Skeletal muscle tissue (tissue), 4 donors: Measurements from ENCODE around the gene MC1R. TPM values are rescaled to one million over a fixed set of nuclear protein-coding genes. Genes with fewer than 3 reads are reported as not detected.

Source experiments
- H3K27ac ChIP-seq: one replicate; pipeline ENCODE4 v1.7.0; 2013; ENCODE audit warnings: mild to moderate bottlenecking, low read depth, low read length, inconsistent platforms
- H3K27me3 ChIP-seq, 3 donors: one replicate each; pipeline ENCODE4 v1.7.0; 2013; ENCODE audit warnings: low read length in 3 of 3; ENCODE audit not compliant: control insufficient read depth in 3 of 3, insufficient read depth in 3 of 3
- H3K36me3 ChIP-seq, 3 donors: one replicate each; pipeline ENCODE4 v1.7.0; 2013; ENCODE audit warnings: low read length in 3 of 3; ENCODE audit not compliant: control insufficient read depth in 3 of 3, insufficient read depth in 3 of 3
- H3K4me1 ChIP-seq, 3 donors: one replicate each; pipeline ENCODE4 v1.7.0; 2013; ENCODE audit warnings: low read length in 3 of 3, mild to moderate bottlenecking in 3 of 3; ENCODE audit not compliant: control insufficient read depth in 3 of 3, insufficient read depth in 3 of 3
- H3K4me3 ChIP-seq, 3 donors: one replicate each; pipeline ENCODE4 v1.7.0; 2013; ENCODE audit warnings: low read length in 3 of 3
- H3K9ac ChIP-seq, 3 donors: one replicate each; pipeline ENCODE4 v1.7.0; 2013; ENCODE audit warnings: low read length in 3 of 3, mild to moderate bottlenecking in 3 of 3, moderate library complexity in 2 of 3, low read depth in 1 of 3
- H3K9me3 ChIP-seq, 3 donors: one replicate each; pipeline ENCODE4 v1.7.0; 2013; ENCODE audit warnings: low read length in 3 of 3; ENCODE audit not compliant: control insufficient read depth in 3 of 3
- total RNA-seq: library from RNA; depleted of rRNA; stranded (reverse); fragments of >200 nt; gene quantifications from one replicate; pipeline ENCODE4 v1.2.3, GENCODE V29; 2014
- donor health status: Osteomylitis.

MC1R gene
- total RNA-seq, 1 donor from 2014 or later = 0.52 TPM

GRCh38 chr16:89921702-89922476, 3.2 kb downstream of the MC1R start:
- peaks cover 28 to 51% (median 29%) of the 10 kb centered on the region in 3 donors for H3K4me1 ChIP-seq
- H3K27ac ChIP-seq = peak overlapping the region; percentile 90
- H3K27me3 ChIP-seq = peaks cover 14 to 70% (median 59%) of the 10 kb centered on the region in 3 donors
- no peaks in the 10 kb centered on the region for H3K9me3 ChIP-seq
- peak overlapping the region in 2 of 3 donors; percentile 33 to 53 for H3K9ac ChIP-seq
- no peaks in the 10 kb centered on the region for H3K36me3 ChIP-seq
- H3K4me3 ChIP-seq = peak overlapping the region; percentile 41 to 62 (median 58)

DNA sequence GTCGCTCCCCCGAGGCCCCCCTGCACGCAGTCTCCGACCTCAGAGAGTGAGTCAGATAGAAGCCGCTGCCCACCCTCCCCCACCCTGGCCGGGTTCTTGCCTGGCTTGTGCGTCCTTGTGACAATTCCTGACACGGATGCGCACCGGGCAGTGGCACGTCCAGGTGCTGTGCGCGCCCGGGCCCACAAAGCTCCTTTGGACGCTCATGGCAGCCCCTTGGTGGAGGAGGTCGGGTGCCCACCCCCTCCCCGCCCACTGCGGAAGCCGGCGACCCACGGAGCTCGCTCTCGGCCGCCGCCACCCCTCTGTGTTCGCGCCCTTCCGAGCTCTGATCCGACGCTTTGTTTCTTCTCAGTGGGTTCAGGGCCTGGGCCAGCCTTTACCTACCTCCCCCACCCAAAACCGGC, 3.8 kb downstream of the MC1R start:
- peak overlapping the region; percentile 58 to 71 (median 62) for H3K4me3 ChIP-seq

GRCh38 chr16:89922884-89923639, 4.4 kb downstream of the MC1R start, which contains the start of gene TUBB3:
Gene TUBB3, plus strand, starts transcription at chr16:89923342. Its CDS starts 60 bp downstream, at chr16:89923402.
- Histone ChIP-seq H3K4me1 (peaks cover 22 to 45% (median 23%) of the 10 kb centered on the region in 3 donors), H3K36me3 (no peaks in the 10 kb centered on the region), H3K9ac (peak within 1 kb of the TSS; percentile 8 to 73 (median 70)), H3K27me3 (peaks cover 14 to 68% (median 61%) of the 10 kb centered on the region in 3 donors), H3K4me3 (peak within 1 kb of the TSS; percentile 58 to 71 (median 62)), H3K9me3 (no peaks in the 10 kb centered on the region), H3K27ac (peak within 1 kb of the TSS; percentile 90)

More for the DNA sequence above, 3.8 kb downstream of the MC1R start:
- peak overlapping the region; percentile 8 to 73 (median 70) for H3K9ac ChIP-seq
- H3K27ac ChIP-seq = peak overlapping the region; percentile 90
- H3K4me1 ChIP-seq = peaks cover 28 to 51% (median 29%) of the 10 kb centered on the region in 3 donors
- H3K36me3 ChIP-seq = no peaks in the 10 kb centered on the region
- H3K9me3 ChIP-seq = no peaks in the 10 kb centered on the region
- H3K27me3 ChIP-seq = peaks cover 14 to 70% (median 59%) of the 10 kb centered on the region in 3 donors

GRCh38 chr16:89923640-89924296, 5.1 kb downstream of the MC1R start:
- Histone ChIP-seq H3K27ac (no peak overlapping the region), H3K9ac (no peak overlapping the region)

DNA sequence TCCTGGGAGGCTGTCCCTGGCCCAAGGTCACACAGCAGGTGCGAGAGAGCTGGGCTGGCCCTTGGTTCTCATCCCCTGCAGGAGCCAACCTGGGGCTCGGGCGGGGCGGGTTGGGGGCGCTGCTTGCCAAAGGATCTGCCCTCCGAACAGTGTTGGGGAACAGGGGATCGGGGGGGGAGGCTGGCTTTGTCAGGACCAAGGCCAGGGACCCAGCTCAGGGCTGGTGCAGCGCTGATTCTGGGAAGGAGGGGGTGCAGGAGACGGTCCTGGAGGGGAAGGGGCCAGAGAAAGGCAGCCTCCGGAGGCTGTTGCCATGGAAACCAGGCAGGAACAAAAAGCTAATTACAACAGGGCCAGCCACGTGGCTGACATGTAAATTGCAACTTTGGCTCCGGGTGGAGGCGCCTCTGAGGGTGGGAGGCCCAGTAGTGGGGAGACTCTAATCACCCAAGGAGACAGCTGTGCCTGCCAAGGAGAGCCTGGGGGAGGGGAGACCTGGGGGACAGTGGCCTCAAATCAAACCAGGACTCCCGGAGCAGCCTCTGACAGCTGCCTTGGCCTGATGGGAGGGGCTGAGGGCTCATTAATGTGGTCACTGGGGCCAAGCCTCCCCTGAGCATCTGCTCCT, 5.7 kb downstream of the MC1R start:
- Histone ChIP-seq H3K9ac (no peak overlapping the region), H3K27ac (no peak overlapping the region), H3K4me3 (no peak overlapping the region), H3K27me3 (peaks cover 6 to 55% (median 48%) of the 10 kb centered on the region in 3 donors), H3K36me3 (no peaks in the 10 kb centered on the region), H3K9me3 (no peaks in the 10 kb centered on the region), H3K4me1 (peaks cover 12 to 33% (median 14%) of the 10 kb centered on the region in 3 donors)

More at GRCh38 chr16:89923640-89924296, 5.1 kb downstream of the MC1R start:
- Histone ChIP-seq H3K36me3 (no peaks in the 10 kb centered on the region), H3K4me3 (peak overlapping the region in 1 of 3 donors; percentile 62), H3K27me3 (peaks cover 12 to 61% (median 54%) of the 10 kb centered on the region in 3 donors), H3K9me3 (no peaks in the 10 kb centered on the region), H3K4me1 (peaks cover 16 to 39% (median 16%) of the 10 kb centered on the region in 3 donors)

DNA sequence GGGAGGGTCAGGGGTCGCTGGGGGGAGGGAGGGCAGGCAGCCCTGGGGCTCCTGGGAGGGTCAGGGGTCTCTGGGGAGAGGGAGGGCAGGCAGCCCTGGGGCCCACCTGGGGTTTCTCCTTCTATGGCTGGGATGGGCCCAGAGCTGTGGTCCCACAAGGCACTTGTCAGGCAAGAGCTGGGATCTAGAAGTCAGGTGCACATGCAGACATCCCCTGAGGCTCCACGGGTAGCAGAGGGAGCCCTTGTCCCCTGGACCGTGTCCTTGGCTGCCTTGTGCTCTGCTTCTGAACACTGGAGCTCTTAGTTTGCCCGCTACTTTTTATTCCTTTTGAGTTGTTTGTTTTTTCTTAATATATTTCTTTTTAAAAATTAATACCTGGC, 6.3 kb downstream of the MC1R start:
- peaks cover 12 to 33% (median 14%) of the 10 kb centered on the region in 3 donors for H3K4me1 ChIP-seq
- peaks cover 3 to 49% (median 43%) of the 10 kb centered on the region in 3 donors for H3K27me3 ChIP-seq
- H3K9me3 ChIP-seq = no peaks in the 10 kb centered on the region
- H3K27ac ChIP-seq = no peak overlapping the region
- no peaks in the 10 kb centered on the region for H3K36me3 ChIP-seq
- H3K4me3 ChIP-seq = no peak overlapping the region
- no peak overlapping the region for H3K9ac ChIP-seq

DNA sequence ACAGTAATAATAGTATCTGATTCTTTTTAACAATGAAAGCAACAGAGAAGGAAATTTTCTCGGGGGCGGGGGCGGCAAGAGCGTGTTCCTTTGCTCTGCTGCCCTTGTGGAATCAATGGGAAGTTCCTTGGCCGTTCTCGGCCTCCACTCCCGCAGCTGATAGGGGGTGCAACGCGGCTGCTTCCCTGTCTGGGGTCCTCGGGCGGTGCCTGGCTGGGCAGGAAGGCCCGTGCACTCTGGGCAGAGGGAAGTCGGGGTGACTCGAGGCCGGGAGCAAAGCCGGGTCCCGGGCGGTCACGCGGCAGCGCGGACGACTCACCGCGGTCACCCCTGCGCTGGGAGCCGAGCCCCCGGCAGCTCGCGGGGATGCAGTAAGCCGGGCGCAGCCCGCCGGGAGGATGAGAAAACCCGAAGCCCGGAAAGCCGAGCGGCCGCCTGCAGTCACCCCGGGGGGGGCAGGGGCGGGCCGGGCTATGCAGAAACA, 7.0 kb downstream of the MC1R start:
- H3K9me3 ChIP-seq = no peaks in the 10 kb centered on the region
- H3K4me3 ChIP-seq = peak overlapping the region in 2 of 3 donors; percentile 52 to 68
- no peak overlapping the region for H3K27ac ChIP-seq
- peaks cover 12 to 33% (median 14%) of the 10 kb centered on the region in 3 donors for H3K4me1 ChIP-seq
- H3K36me3 ChIP-seq = no peaks in the 10 kb centered on the region
- H3K9ac ChIP-seq = no peak overlapping the region
- H3K27me3 ChIP-seq = peaks cover 3 to 43% (median 37%) of the 10 kb centered on the region in 3 donors

GRCh38 chr16:89931305-89931896, 12.7 kb downstream of the MC1R start:
- H3K27me3 ChIP-seq = peaks cover 0 to 6% (median 3%) of the 10 kb centered on the region in 3 donors
- H3K9ac ChIP-seq = no peak overlapping the region
- no peaks in the 10 kb centered on the region for H3K9me3 ChIP-seq
- H3K27ac ChIP-seq = no peak overlapping the region
- H3K4me1 ChIP-seq = peaks cover 0 to 1% (median 1%) of the 10 kb centered on the region in 3 donors
- H3K36me3 ChIP-seq = no peaks in the 10 kb centered on the region
- no peak overlapping the region for H3K4me3 ChIP-seq

GRCh38 chr16:89931964-89932363, 13.3 kb downstream of the MC1R start:
- Histone ChIP-seq H3K36me3 (no peaks in the 10 kb centered on the region), H3K4me3 (no peak overlapping the region), H3K4me1 (no peaks in the 10 kb centered on the region), H3K27me3 (peaks cover 0 to 6% (median 3%) of the 10 kb centered on the region in 3 donors), H3K9me3 (no peaks in the 10 kb centered on the region), H3K27ac (no peak overlapping the region), H3K9ac (no peak overlapping the region)
